OCI-LY3 (cell line): Measurements from ENCODE around the gene ATP10A.

Source experiments
- CTCF ChIP-seq: fragments of 200-600, 300-600 bp; sonication (generic); IDR thresholded peaks from 2 replicates; pipeline ENCODE4 v1.5.1; 2014; ENCODE audit warnings: antibody characterized with exemption, low read length, low read depth
- EZH2phosphoT487 ChIP-seq: fragments of 200-600 bp; shearing (Covaris generic); IDR thresholded peaks from 2 replicates; pipeline ENCODE4 v1.6.1; 2018; ENCODE audit warnings: antibody characterized with exemption, mixed run types, low read depth

GRCh38 chr15:25667829-25668228 is 195.3 kb downstream of the ATP10A start:
- TF ChIP-seq CTCF = no peak
- TF ChIP-seq EZH2phosphoT487 = no peak
